Bronchial smooth muscle cell (primary cell): ENCODE results near the gene HEATR1. TPM values are rescaled to one million over a fixed set of nuclear protein-coding genes. Genes with fewer than 3 reads are reported as not detected.

Source experiments
- total RNA-seq: library from RNA; depleted of rRNA; stranded (reverse); fragments of >200 nt; gene quantifications from 2 replicates; pipeline ENCODE4 v1.2.1, GENCODE V29; 2014

The HEATR1 gene, protein sequence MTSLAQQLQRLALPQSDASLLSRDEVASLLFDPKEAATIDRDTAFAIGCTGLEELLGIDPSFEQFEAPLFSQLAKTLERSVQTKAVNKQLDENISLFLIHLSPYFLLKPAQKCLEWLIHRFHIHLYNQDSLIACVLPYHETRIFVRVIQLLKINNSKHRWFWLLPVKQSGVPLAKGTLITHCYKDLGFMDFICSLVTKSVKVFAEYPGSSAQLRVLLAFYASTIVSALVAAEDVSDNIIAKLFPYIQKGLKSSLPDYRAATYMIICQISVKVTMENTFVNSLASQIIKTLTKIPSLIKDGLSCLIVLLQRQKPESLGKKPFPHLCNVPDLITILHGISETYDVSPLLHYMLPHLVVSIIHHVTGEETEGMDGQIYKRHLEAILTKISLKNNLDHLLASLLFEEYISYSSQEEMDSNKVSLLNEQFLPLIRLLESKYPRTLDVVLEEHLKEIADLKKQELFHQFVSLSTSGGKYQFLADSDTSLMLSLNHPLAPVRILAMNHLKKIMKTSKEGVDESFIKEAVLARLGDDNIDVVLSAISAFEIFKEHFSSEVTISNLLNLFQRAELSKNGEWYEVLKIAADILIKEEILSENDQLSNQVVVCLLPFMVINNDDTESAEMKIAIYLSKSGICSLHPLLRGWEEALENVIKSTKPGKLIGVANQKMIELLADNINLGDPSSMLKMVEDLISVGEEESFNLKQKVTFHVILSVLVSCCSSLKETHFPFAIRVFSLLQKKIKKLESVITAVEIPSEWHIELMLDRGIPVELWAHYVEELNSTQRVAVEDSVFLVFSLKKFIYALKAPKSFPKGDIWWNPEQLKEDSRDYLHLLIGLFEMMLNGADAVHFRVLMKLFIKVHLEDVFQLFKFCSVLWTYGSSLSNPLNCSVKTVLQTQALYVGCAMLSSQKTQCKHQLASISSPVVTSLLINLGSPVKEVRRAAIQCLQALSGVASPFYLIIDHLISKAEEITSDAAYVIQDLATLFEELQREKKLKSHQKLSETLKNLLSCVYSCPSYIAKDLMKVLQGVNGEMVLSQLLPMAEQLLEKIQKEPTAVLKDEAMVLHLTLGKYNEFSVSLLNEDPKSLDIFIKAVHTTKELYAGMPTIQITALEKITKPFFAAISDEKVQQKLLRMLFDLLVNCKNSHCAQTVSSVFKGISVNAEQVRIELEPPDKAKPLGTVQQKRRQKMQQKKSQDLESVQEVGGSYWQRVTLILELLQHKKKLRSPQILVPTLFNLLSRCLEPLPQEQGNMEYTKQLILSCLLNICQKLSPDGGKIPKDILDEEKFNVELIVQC (N-terminal part only)
- 12.5 and 17.2 TPM in 2 replicates for total RNA-seq

DNA sequence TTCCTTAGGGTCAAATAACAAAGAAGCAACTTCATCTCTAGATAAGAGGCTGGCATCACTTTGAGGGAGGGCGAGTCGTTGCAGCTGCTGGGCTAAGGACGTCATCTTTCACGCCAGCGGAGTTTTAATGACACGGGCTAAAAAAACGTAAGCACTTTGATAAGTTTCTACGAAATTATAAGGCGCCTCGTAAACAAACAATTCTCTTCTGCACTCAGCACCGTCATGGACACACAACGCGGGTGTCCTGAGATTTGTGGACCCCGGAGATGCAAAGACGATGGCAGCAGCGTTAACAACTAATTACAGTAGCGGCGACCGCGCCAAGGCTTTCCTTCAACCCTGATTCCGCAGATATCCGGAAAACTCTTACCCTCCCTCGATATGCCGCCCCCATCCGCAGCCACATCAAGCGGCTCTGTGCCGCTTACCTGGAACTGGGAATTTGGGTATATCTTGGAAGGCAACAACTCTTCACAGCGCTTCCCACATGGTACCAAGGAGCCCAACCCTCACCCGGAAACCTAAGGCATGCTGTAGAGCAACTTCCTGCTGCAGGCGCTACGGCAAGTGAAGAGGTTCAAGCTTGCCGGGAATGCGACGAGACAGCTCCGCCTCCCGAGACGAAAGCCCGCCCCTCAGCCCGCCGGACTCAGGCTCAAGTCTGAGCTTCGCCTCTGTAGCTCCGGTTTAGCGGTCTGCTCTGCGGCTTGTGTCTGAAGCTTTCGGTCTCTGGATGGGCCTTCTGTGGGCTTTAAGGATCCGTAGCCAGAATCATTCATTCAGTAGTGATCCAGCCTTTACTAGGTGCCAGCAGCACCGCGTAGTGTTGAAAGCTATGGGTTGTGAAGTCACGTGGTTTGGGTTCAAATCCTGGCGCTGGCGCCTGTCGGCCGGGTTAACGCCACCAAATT lies at the start of gene HEATR1:
TSS of gene HEATR1 (minus strand) at position 526 of the 914 bp plus-strand sequence. CDS start at position 105, 421 bp downstream.

DNA sequence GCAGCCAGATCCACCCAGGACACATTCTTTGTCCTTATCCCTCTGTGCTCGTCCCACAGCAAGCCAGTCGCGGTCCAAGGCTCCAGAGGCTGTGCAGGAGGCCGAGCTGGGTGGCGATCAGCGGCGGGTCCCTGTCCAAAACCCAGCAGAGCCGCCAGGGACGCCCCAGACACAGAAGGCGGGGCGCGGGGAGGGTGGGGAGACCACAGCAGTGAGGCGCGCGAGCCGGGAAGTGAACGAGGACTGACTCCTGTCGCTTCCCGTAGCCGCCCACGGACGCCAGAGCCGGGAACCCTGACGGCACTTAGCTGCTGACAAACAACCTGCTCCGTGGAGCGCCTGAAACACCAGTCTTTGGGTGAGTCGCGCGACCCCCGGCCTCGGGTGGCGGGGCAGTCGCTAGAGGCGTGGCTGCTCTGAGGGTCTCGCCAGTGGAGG lies 80.6 kb downstream of the HEATR1 start, which contains the start of gene LGALS8:
TSS of gene LGALS8 (plus strand) at position 279 of the 438 bp plus-strand sequence. CDS start 2,089 bp downstream, outside the sequence.

Other genes with a start within 250 kb of the HEATR1 start
- under 0.01 TPM in 1 of 2 replicates, not detected in the other for gene EDARADD, start 210.2 kb downstream of the HEATR1 start, total RNA-seq
- 39.2 and 41.0 TPM in 2 replicates for gene LGALS8, start 80.5 kb downstream of the HEATR1 start, total RNA-seq
- under 0.01 TPM in 1 of 2 replicates, not detected in the other for gene ACTN2, start 82.0 kb upstream of the HEATR1 start, total RNA-seq
- gene MTR, start 190.8 kb upstream of the HEATR1 start, total RNA-seq = 22.5 and 24.6 TPM in 2 replicates